Stomach smooth muscle (tissue), 2 donors: Measurements from ENCODE around the gene KLF3.

Experiments
- H3K27ac ChIP-seq: one replicate; pipeline ENCODE4 v1.7.0; 2013; ENCODE audit warnings: mild to moderate bottlenecking, low read length, inconsistent platforms
- H3K27me3 ChIP-seq, 2 donors: one replicate each; pipeline ENCODE4 v1.7.0; 2013; ENCODE audit warnings: low read length in 2 of 2; ENCODE audit not compliant: insufficient read depth in 2 of 2, control insufficient read depth in 1 of 2
- H3K36me3 ChIP-seq, 2 donors: one replicate each; pipeline ENCODE4 v1.7.0; 2013; ENCODE audit warnings: low read length in 2 of 2; ENCODE audit not compliant: control insufficient read depth in 2 of 2, insufficient read depth in 2 of 2
- H3K4me1 ChIP-seq: one replicate; pipeline ENCODE4 v1.7.0; 2013; ENCODE audit warnings: low read length; ENCODE audit not compliant: control insufficient read depth, insufficient read depth
- H3K4me3 ChIP-seq, 2 donors: one replicate each; pipeline ENCODE4 v1.7.0; 2013; ENCODE audit warnings: low read length in 2 of 2
- H3K9ac ChIP-seq, 2 donors: one replicate each; pipeline ENCODE4 v1.7.0; 2013; ENCODE audit warnings: low read length in 2 of 2, mild to moderate bottlenecking in 1 of 2
- H3K9me3 ChIP-seq, 2 donors: one replicate each; pipeline ENCODE4 v1.7.0; 2013; ENCODE audit warnings: low read length in 2 of 2; ENCODE audit not compliant: control insufficient read depth in 2 of 2
- donor health status: healthy.
- donor health status: Pancreatic carcinoma.

KLF3 gene

DNA sequence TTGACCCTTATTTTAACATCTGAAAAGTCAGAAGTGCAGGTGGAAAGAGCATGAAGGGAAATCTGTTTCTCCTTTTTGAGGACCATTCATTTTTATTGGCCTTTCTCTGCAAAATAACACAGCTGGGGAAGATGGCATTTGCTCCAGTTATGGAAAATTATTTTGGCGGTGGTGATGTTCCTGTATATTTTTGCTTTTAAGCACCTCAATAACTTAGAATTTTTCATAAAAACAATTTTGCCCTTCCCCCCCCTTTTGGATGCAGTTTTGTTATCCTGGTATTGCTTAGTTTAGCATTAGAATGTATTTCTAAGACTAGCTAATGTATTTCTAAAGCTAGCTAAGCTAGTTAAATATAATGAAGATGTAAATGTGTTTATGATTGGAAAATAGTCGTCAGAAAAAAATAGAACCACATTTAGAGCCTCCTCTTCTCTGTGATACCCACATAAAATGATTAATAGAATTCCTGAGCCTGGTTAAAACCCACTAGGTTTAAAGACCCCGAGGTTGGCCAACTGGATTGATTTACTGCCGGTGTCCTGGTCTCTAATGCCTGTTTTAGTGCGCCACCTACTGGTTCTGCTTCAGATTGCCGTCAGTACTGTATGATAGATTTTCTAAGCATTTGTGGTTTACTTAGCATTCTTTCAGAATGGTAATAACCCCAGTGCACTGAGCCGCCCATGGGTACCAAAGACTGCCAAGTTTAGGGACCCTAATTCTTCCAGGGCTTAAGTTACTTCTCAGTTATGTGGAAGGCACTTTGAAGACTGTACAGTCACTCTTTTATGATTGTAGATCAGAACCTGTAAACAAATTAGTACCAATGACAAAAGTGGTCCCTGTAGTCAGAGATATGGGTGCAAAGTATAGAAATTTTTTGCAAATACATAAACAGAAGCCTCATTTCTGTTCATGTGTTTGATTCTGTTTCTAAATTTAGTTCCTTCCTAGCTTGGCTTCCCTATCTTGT lies 11.4 kb downstream of the KLF3 start:
- H3K27ac ChIP-seq = peak overlapping the region; percentile 92
- H3K9me3 ChIP-seq = no peaks in the 10 kb centered on the region
- H3K9ac ChIP-seq = peak overlapping the region; percentile 21 to 49
- H3K4me3 ChIP-seq = peak overlapping the region; percentile 26 to 47
- H3K27me3 ChIP-seq = no peaks in the 10 kb centered on the region
- H3K4me1 ChIP-seq = peaks cover 70% of the 10 kb centered on the region
- H3K36me3 ChIP-seq = no peaks in the 10 kb centered on the region

- Histone ChIP-seq H3K9ac (no peak overlapping the region), H3K4me3 (no peak overlapping the region), H3K4me1 (peaks cover 68% of the 10 kb centered on the region), H3K27me3 (no peaks in the 10 kb centered on the region), H3K36me3 (peaks cover 0 to 4% of the 10 kb centered on the region in 2 donors), H3K27ac (no peak overlapping the region), H3K9me3 (no peaks in the 10 kb centered on the region)
Observed at GRCh38 chr4:38676986-38677385, 13.0 kb downstream of the KLF3 start.

GRCh38 chr4:38677441-38677840 lies 13.4 kb downstream of the KLF3 start:
- peaks cover 64% of the 10 kb centered on the region for H3K4me1 ChIP-seq
- peak overlapping the region; percentile 46 for H3K27ac ChIP-seq
- no peaks in the 10 kb centered on the region for H3K9me3 ChIP-seq
- H3K9ac ChIP-seq = no peak overlapping the region
- H3K36me3 ChIP-seq = peaks cover 0 to 4% of the 10 kb centered on the region in 2 donors
- H3K27me3 ChIP-seq = no peaks in the 10 kb centered on the region
- no peak overlapping the region for H3K4me3 ChIP-seq

- H3K27ac ChIP-seq = peak overlapping the region; percentile 46
- no peaks in the 10 kb centered on the region for H3K27me3 ChIP-seq
- H3K9me3 ChIP-seq = no peaks in the 10 kb centered on the region
- peaks cover 57% of the 10 kb centered on the region for H3K4me1 ChIP-seq
- peaks cover 0 to 4% of the 10 kb centered on the region in 2 donors for H3K36me3 ChIP-seq
- no peak overlapping the region for H3K4me3 ChIP-seq
- H3K9ac ChIP-seq = no peak overlapping the region
Observed at GRCh38 chr4:38678078-38678477, 14.1 kb downstream of the KLF3 start.

- Histone ChIP-seq H3K9ac (no peak overlapping the region), H3K4me3 (no peak overlapping the region), H3K36me3 (peaks cover 0 to 7% of the 10 kb centered on the region in 2 donors), H3K9me3 (no peaks in the 10 kb centered on the region), H3K27ac (no peak overlapping the region), H3K27me3 (no peaks in the 10 kb centered on the region), H3K4me1 (peaks cover 44% of the 10 kb centered on the region)
Observed at GRCh38 chr4:38679921-38680320, 15.9 kb downstream of the KLF3 start.

DNA sequence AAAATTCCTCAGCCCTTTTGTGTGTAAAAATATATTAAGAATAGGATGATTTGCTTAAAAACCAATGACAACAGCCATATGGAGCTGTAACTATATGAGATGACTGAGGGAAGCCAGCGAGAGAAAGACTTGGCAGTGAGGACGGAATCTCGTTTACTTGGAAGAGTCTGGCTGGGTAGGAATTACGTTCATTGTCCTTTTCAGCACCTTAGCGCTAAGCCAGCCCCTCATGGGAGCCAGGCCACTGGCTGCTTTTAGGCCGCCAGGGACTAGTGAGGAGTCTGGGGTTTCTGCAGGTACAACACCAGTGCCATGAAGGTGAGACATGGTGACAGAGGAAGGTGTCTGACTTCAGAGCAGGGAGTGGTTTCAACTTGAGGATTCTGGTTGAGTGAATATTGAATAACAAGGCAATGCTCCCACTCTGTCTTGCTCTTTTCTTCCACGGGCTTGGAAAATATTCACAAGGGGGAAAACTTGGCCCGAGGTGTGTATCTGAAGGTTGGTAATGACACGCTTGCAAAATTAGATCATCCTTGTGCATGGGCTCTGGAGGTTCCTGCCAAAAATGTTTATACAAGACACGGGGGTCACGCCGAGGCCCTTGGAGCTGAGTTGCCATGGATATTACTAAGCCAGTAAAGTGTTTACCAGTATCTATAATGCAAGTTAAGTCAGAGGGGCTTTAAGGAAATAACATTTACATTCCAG lies 17.4 kb downstream of the KLF3 start:
- H3K36me3 ChIP-seq = peaks cover 0 to 7% of the 10 kb centered on the region in 2 donors
- peak overlapping the region; percentile 9 to 22 for H3K4me3 ChIP-seq
- H3K9ac ChIP-seq = peak overlapping the region in 1 of 2 donors; percentile 36
- H3K4me1 ChIP-seq = peaks cover 43% of the 10 kb centered on the region
- H3K27ac ChIP-seq = peak overlapping the region; percentile 74
- H3K9me3 ChIP-seq = no peaks in the 10 kb centered on the region
- no peaks in the 10 kb centered on the region for H3K27me3 ChIP-seq

GRCh38 chr4:38682336-38682735 lies 18.3 kb downstream of the KLF3 start:
- H3K4me1 ChIP-seq = peaks cover 49% of the 10 kb centered on the region
- no peaks in the 10 kb centered on the region for H3K9me3 ChIP-seq
- H3K36me3 ChIP-seq = peaks cover 0 to 7% of the 10 kb centered on the region in 2 donors
- H3K4me3 ChIP-seq = no peak overlapping the region
- H3K9ac ChIP-seq = no peak overlapping the region
- peak overlapping the region; percentile 74 for H3K27ac ChIP-seq
- no peaks in the 10 kb centered on the region for H3K27me3 ChIP-seq

DNA sequence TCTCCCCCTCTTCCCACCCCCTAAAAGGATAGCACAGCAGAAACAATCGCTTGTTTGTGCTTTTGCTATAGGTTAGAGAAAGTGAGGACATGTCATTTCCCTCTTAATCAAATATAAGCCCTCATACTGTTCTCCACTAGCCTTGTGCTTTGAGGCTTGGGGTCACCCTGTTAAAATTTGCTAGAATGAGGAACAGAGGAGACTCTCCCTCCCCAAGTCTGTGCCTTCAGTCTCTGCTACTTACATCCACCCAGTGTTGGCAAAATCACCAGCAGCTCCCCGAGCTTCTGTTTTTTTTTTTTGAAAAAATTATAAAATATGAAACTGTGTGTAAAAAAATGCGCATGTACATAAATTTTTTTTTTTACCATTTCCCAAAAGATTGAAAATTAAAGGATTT lies 19.3 kb downstream of the KLF3 start:
- Histone ChIP-seq H3K27ac (no peak overlapping the region), H3K36me3 (peaks cover 1 to 7% of the 10 kb centered on the region in 2 donors), H3K9me3 (no peaks in the 10 kb centered on the region), H3K27me3 (no peaks in the 10 kb centered on the region), H3K9ac (no peak overlapping the region), H3K4me1 (peaks cover 40% of the 10 kb centered on the region), H3K4me3 (no peak overlapping the region)

- H3K36me3 ChIP-seq = peaks cover 11 to 15% of the 10 kb centered on the region in 2 donors
Observed at GRCh38 chr4:38684271-38684670, 20.3 kb downstream of the KLF3 start.

DNA sequence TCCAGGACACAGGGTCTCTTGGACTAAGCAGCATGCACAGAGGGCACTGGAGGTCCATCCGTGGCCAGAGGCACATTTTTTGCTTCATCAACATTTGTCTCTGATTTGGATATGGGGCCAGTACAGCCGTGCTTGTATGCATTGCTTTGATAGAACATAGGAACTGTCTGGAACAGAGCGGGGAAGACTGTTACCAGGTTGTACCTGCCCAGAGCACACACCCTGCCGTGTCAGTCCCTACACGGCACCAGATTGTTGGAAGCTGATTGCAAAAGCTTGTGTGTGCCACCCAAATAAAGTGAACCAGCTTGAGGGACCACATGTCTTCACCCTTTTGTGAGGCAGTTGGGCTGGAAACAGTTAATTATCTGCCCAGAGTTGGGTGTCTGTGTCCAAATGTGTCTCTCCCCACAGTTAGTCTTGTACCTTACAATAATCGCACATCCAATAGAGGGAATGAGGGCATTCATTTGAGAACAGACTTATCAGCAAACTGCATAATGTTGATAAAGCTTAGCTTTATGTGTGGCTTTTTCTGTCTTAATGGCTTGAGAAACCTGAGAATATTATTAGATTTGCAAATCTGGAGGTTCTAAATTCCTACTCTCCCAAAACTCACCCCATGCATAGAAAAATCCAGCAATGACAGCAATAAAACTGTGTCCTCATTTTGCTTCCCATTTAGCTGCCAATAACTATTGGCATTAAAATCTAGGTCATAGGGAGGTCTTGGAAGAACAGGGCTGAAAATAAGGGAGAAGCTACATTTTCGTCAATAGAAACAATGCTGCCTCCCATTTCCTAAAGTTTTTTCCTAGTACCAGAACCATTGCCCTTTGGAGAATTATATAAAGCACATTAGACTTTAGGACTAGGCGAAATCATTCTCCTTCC lies 21.2 kb downstream of the KLF3 start:
- Histone ChIP-seq H3K9me3 (no peaks in the 10 kb centered on the region), H3K36me3 (peaks cover 20 to 24% of the 10 kb centered on the region in 2 donors), H3K27ac (no peak overlapping the region), H3K27me3 (no peaks in the 10 kb centered on the region), H3K4me3 (no peak overlapping the region), H3K9ac (no peak overlapping the region), H3K4me1 (peaks cover 37% of the 10 kb centered on the region)

More at GRCh38 chr4:38684271-38684670, 20.3 kb downstream of the KLF3 start:
- Histone ChIP-seq H3K9ac (no peak overlapping the region), H3K4me1 (peaks cover 39% of the 10 kb centered on the region), H3K4me3 (no peak overlapping the region), H3K27me3 (no peaks in the 10 kb centered on the region), H3K27ac (no peak overlapping the region), H3K9me3 (no peaks in the 10 kb centered on the region)
